Sigmoid colon (tissue), 7 donors: ENCODE data around the gene GCSH. TPM values are rescaled to one million over a fixed set of nuclear protein-coding genes. Genes with fewer than 3 reads are reported as not detected.

Experiments used
- DNase-seq: peaks from one replicate; pipeline ENCODE4 v3.0.0-alpha.2; 2019
- H3K27ac ChIP-seq, 4 donors: fragments of 200-600 bp; sonication (generic); one replicate each; pipeline ENCODE4 v1.5.1; 2016 to 2019; ENCODE audit warnings: mild to moderate bottlenecking in 1 of 4
- H3K27me3 ChIP-seq, 3 donors: fragments of 200-600 bp; sonication (generic); one replicate each; pipeline ENCODE4 v1.5.1; 2019; ENCODE audit warnings: mild to moderate bottlenecking in 1 of 3
- H3K36me3 ChIP-seq, 4 donors: fragments of 200-600 bp; sonication (generic); one replicate each; pipeline ENCODE4 v1.5.1; 2016 to 2019
- H3K4me1 ChIP-seq, 4 donors: fragments of 200-600 bp; sonication (generic); one replicate each; pipeline ENCODE4 v1.5.1; 2017 to 2019
- H3K4me3 ChIP-seq, 4 donors: fragments of 200-600 bp; sonication (generic); one replicate each; pipeline ENCODE4 v1.5.1; 2017 to 2019; ENCODE audit warnings: mild to moderate bottlenecking in 2 of 4, moderate library complexity in 1 of 4
- H3K9me3 ChIP-seq, 4 donors: fragments of 200-600 bp in 3 of 4; sonication (generic) in 3 of 4; one replicate each; pipeline versions ENCODE4 v1.5.1 to v1.6.1; 2013 to 2019
- CTCF ChIP-seq, 4 experiments: fragments of 450-650 bp in 3 of 4; fragments of 200-600 bp in 1 of 4; IDR thresholded peaks; one replicate each; pipeline ENCODE4 v1.5.1; 2016 to 2019; ENCODE audit warnings: antibody characterized with exemption in 4 of 4, mild to moderate bottlenecking in 3 of 4, moderate library complexity in 2 of 4
- EP300 ChIP-seq, 4 donors: sonication (generic); formaldehyde crosslinking; IDR thresholded peaks; one replicate each; pipeline ENCODE4 v1.6.1; 2017; ENCODE audit warnings: antibody characterized with exemption in 4 of 4
- POLR2A ChIP-seq, 2 donors: fragments of 450-650 bp; IDR thresholded peaks; one replicate each; pipeline ENCODE4 v1.6.1; 2016; ENCODE audit warnings: antibody characterized with exemption in 2 of 2, mild to moderate bottlenecking in 2 of 2, moderate library complexity in 2 of 2
- POLR2AphosphoS5 ChIP-seq, 4 donors: sonication (generic); formaldehyde crosslinking; IDR thresholded peaks; one replicate each; pipeline ENCODE4 v1.6.1; 2017; ENCODE audit warnings: antibody characterized with exemption in 4 of 4
- WGBS, 2 donors: extraction: QIAGEN DNeasy Blood & Tissue Kit; methylation state at CpG; one replicate each; pipeline ENCODE4 v1.1.7; 2013; 5-methylcytosine and 5-hydroxymethylcytosine counted together
- intact Hi-C: fragments of 100-400 bp; cut with DNase I; formaldehyde crosslinking; loops from one replicate; pipeline ENCODE4 v1.15.1; 2023
- polyA plus RNA-seq, 3 donors: library from polyadenylated mRNA; stranded (reverse); fragments of 200-250 nt; gene quantifications; one replicate each; pipeline ENCODE4 v1.2.3, GENCODE V29; 2013
- total RNA-seq, 4 donors: library from RNA; depleted of rRNA; stranded (reverse); fragments of >200 nt; gene quantifications; one replicate each; pipeline ENCODE4 v1.1.0, GENCODE V29; 2016
- donor health status: healthy with polysubstance abuse.
- donor health status: Bipolar disorder and iron deficiency.
- donor health status: healthy.

The GCSH gene
- total and polyA plus RNA-seq, 7 donors = 16.8 to 27.8 (median 19.0) TPM

GRCh38 chr16:81066681-81067080 lies 29.5 kb downstream of the GCSH start:
- H3K27me3 ChIP-seq = no peaks in the 10 kb centered on the region
- H3K27ac ChIP-seq = no peak overlapping the region
- DNase-seq = no peak
- no peaks in the 10 kb centered on the region for H3K9me3 ChIP-seq
- no peak overlapping the region for H3K4me3 ChIP-seq
- no peak for TF ChIP-seq POLR2A (IDR thresholded peaks at IDR 0.05)
- no peak for TF ChIP-seq CTCF (IDR thresholded peaks at IDR 0.05)
- TF ChIP-seq POLR2AphosphoS5 (IDR thresholded peaks at IDR 0.05) = no peak
- no peak for TF ChIP-seq EP300 (IDR thresholded peaks at IDR 0.05)
- H3K4me1 ChIP-seq = no peaks in the 10 kb centered on the region
- H3K36me3 ChIP-seq = no peaks in the 10 kb centered on the region
- intact Hi-C loops = no loop called here
- 66 to 67% methylated on average over 4 of the region's 4 CpGs for WGBS, 2 donors

- H3K27me3 ChIP-seq = no peaks in the 10 kb centered on the region
- no peak overlapping the region for H3K27ac ChIP-seq
- intact Hi-C loops = no loop called here
- no peaks in the 10 kb centered on the region for H3K9me3 ChIP-seq
- DNase-seq = no peak
- TF ChIP-seq POLR2AphosphoS5 (IDR thresholded peaks at IDR 0.05) (no peak), CTCF (IDR thresholded peaks at IDR 0.05) (no peak), POLR2A (IDR thresholded peaks at IDR 0.05) (no peak), EP300 (IDR thresholded peaks at IDR 0.05) (no peak)
- H3K4me3 ChIP-seq = no peak overlapping the region
- no peaks in the 10 kb centered on the region for H3K36me3 ChIP-seq
- 86 to 91% methylated on average over 10 of the region's 10 CpGs for WGBS, 2 donors
- no peaks in the 10 kb centered on the region for H3K4me1 ChIP-seq
These were observed 34.2 kb downstream of the GCSH start for GRCh38 chr16:81061871-81062608.

DNA sequence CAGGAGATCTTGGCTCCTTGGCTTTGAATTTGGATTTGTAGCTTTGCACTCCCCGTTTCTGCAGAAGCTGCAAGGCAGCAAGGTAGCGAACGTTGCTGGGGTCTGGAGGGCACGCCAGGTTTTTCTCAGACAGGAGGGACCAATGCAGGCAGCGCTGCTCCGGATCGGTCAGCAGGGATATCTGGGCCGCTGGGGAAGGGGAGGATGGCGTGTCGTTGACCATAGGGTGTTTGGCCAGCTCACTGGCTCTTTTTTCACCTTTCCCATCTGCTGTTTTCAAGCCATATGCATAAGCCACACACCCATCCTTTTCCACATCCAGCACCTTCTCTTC lies 34.9 kb downstream of the GCSH start:
- DNase-seq = no peak
- Histone ChIP-seq H3K27ac (no peak overlapping the region), H3K9me3 (no peaks in the 10 kb centered on the region), H3K4me3 (no peak overlapping the region), H3K27me3 (no peaks in the 10 kb centered on the region), H3K36me3 (no peaks in the 10 kb centered on the region), H3K4me1 (no peaks in the 10 kb centered on the region)
- intact Hi-C loops = no loop called here
- no peak for TF ChIP-seq POLR2A (IDR thresholded peaks at IDR 0.05)
- TF ChIP-seq EP300 (IDR thresholded peaks at IDR 0.05) = no peak
- TF ChIP-seq POLR2AphosphoS5 (IDR thresholded peaks at IDR 0.05) = no peak
- WGBS, 2 donors = 93 to 94% methylated on average over 10 of the region's 10 CpGs

- no peak for DNase-seq
- H3K4me3 ChIP-seq = no peak overlapping the region
- no peak for TF ChIP-seq POLR2A (IDR thresholded peaks at IDR 0.05)
- no peak for TF ChIP-seq POLR2AphosphoS5 (IDR thresholded peaks at IDR 0.05)
- no peak for TF ChIP-seq CTCF (IDR thresholded peaks at IDR 0.05)
- H3K9me3 ChIP-seq = no peaks in the 10 kb centered on the region
- no peak overlapping the region for H3K27ac ChIP-seq
- H3K4me1 ChIP-seq = no peaks in the 10 kb centered on the region
- no peaks in the 10 kb centered on the region for H3K27me3 ChIP-seq
- intact Hi-C loops = no loop called here
- 85 to 90% methylated on average over 14 of the region's 14 CpGs for WGBS, 2 donors
- no peaks in the 10 kb centered on the region for H3K36me3 ChIP-seq
These were observed 35.5 kb downstream of the GCSH start for GRCh38 chr16:81060576-81061306.

DNA sequence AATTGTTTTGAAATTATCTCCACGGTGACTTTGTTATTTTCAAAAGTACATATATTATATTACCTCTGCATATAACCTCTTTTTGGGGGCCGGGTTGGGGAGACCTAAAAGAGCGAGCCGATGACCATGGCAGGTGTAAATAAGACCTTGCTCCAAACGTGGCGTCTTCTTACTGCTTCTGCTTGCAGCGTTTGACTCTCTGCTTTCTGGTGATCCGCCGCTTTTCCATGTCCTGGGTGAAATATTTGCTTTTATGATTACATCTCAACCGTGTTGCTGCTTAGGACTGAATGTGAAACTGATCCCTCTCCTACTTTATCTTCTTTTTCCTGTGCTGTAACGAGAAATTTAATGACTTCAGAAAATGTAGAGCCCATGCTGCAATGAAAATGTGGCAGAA lies 42.4 kb downstream of the GCSH start:
- TF ChIP-seq EP300 (IDR thresholded peaks at IDR 0.05) = no peak
- TF ChIP-seq CTCF (IDR thresholded peaks at IDR 0.05) = no peak
- no peak for TF ChIP-seq POLR2AphosphoS5 (IDR thresholded peaks at IDR 0.05)
- TF ChIP-seq POLR2A (IDR thresholded peaks at IDR 0.05) = no peak
- intact Hi-C loops = no loop called here
- no peaks in the 10 kb centered on the region for H3K36me3 ChIP-seq
- no peaks in the 10 kb centered on the region for H3K4me1 ChIP-seq
- no peak overlapping the region for H3K4me3 ChIP-seq
- H3K27ac ChIP-seq = no peak overlapping the region
- DNase-seq = no peak
- WGBS, 2 donors = 81 to 89% methylated on average over 11 of the region's 11 CpGs
- no peaks in the 10 kb centered on the region for H3K27me3 ChIP-seq
- H3K9me3 ChIP-seq = no peaks in the 10 kb centered on the region
